ENCODE measurements around the gene IQCK.

GRCh38 chr16:19802612-19803011, 84.5 kb downstream of the IQCK start:
- no peak for TF ChIP-seq EZH2phosphoT487 (IDR thresholded peaks at IDR 0.05; ENCODE audit: low read depth)
- TF ChIP-seq, protein P1, sequence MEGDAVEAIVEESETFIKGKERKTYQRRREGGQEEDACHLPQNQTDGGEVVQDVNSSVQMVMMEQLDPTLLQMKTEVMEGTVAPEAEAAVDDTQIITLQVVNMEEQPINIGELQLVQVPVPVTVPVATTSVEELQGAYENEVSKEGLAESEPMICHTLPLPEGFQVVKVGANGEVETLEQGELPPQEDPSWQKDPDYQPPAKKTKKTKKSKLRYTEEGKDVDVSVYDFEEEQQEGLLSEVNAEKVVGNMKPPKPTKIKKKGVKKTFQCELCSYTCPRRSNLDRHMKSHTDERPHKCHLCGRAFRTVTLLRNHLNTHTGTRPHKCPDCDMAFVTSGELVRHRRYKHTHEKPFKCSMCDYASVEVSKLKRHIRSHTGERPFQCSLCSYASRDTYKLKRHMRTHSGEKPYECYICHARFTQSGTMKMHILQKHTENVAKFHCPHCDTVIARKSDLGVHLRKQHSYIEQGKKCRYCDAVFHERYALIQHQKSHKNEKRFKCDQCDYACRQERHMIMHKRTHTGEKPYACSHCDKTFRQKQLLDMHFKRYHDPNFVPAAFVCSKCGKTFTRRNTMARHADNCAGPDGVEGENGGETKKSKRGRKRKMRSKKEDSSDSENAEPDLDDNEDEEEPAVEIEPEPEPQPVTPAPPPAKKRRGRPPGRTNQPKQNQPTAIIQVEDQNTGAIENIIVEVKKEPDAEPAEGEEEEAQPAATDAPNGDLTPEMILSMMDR (IDR thresholded peaks at IDR 0.05; ENCODE audit: low read depth, low read length), result no peak
